Measurements from ENCODE around the gene NELFA.
A peak's percentile ranks its signal among the peaks of the same experiment; 100 is the strongest.

The NELFA gene

GRCh38 chr4:1961563-1961962 lies 47.2 kb downstream of the NELFA start:
- no peak for DNase-seq

DNA sequence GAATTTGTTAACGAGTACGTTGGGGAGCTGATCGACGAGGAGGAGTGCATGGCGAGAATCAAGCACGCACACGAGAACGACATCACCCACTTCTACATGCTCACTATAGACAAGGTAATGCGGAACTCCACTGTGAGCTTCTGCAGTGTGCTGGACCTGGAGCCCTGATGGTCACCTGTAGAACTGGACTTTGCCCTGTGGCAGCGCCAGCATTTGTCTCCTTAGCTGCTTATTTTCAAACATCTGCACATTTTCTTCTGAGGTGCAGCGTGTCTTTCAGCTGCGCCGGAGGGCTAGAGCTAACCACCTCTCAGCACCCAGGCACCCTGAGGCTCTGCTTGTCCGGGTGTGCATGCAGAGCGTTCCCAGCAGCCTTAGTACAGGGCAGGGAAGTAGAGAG lies 47.7 kb downstream of the NELFA start:
- no peak for DNase-seq

DNA sequence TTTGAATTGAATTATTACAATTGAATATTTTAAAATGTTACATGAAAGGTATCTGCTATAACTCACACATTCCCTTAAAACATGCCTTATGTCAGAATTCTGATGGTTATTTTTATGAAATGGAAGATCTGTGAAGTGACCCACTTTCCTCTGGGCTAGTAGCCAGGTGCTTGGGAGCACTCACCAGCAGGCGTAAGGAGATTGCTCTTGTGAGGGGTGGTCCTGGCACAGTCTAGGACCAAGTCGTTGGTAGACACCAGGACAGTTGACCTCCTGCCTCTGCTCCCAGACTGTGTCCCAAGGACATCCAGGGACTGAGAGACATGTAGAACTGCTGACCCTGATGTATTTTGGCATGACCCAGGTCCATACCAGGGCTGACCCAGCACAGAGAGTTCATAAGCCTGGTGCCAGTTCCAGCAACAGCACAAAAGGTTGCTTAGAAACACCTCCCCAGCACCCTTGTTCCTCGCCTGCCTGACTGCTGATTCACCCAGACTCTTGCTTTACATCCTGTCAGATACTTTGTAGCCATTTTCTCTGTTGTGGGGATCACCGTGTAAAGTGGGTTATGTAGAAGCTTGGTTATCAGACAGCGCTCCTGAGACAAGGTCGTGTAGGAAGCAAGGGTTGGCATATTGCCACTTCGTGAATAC lies 48.5 kb downstream of the NELFA start:
- DNase-seq = no peak

GRCh38 chr4:1959104-1959384 lies 49.7 kb downstream of the NELFA start:
- DNase-seq = no peak

- no peak for DNase-seq
Observed at GRCh38 chr4:1958276-1959103, 50.3 kb downstream of the NELFA start.

GRCh38 chr4:1956631-1957030 lies 52.1 kb downstream of the NELFA start:
- no peak for DNase-seq

DNA sequence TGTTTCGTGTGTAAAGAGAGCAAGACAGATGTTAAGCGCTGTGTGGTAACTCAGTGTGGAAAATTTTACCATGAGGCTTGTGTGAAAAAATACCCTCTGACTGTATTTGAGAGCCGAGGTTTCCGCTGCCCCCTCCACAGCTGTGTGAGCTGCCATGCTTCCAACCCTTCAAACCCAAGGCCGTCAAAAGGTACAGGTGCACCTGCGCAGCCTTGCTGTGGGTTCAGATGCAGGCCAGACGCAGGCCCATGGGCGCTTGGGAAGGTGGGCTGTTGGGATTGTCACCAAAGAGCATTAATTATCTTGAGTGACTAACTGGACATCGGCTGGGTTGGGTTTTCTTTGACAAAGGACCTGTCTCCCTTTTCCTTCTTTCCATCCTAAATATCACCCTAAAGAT lies 55.4 kb downstream of the NELFA start:
- no peak for DNase-seq

GRCh38 chr4:1952719-1953118 lies 56.1 kb downstream of the NELFA start:
- no peak for DNase-seq

GRCh38 chr4:1952058-1952700 lies 56.6 kb downstream of the NELFA start:
- DNase-seq = no peak

DNA sequence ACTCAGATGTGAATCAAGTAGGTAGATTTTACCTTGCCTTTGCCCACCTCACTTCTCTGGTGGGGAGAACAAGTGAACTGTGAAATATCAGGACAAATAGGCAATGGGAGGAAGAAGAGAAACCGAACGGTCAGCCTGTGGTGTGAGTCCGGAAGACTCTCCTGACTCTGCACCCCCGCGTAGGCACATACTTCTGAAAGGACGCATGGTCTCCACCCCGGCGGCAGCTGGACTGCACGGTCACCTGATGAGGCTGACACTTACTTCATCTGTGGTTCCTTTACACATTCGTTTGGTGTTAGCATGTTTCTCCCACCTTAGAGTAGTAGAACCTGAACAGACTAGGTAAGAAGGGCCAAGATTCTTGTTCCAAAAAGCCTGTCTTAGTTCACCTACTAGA lies 58.4 kb downstream of the NELFA start:
- DNase-seq = no peak

- DNase-seq = no peak
Observed at GRCh38 chr4:1948892-1949436, 59.8 kb downstream of the NELFA start.

- DNase-seq = no peak
Observed at GRCh38 chr4:1948232-1948631, 60.5 kb downstream of the NELFA start.

- DNase-seq = no peak
Observed at GRCh38 chr4:1945912-1946311, 62.9 kb downstream of the NELFA start.

DNA sequence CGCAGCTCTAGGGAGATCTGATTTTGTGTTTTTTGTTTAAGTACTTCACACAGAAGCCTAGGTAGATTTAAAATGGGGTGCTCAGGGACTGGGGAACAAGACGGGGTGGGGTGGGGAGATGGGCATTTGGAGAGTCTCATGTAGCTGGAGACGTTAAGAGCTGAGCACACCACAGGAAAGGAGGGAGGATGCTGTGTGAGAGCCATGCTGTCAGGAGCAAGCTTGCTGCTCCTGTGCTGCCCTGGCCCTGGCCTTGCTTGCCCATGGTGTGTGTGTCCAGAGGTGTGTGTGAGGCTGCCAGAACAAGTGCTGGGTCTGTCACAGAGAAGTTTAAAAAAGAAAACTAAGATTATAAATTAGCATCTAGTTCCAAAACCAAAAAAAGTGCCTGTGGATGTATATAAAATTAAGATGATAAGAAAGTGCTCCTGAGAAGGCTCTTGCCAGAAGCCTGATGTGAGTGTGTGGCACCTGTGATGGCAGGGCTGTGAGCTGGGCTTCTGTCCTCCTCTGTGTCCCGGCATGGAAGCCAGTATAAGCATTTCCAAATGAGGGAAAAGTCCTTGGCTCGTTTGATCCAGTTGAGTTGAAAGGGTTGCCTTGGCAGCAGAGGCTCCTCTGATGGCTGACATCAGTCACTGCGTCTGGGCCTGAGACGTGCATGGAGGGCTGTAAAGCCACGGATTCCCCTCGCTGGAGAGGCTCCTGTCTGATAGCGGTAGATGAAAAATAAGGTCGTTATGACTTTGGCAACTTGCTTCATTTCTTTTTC lies 63.5 kb downstream of the NELFA start:
- DNase-seq = no peak

DNA sequence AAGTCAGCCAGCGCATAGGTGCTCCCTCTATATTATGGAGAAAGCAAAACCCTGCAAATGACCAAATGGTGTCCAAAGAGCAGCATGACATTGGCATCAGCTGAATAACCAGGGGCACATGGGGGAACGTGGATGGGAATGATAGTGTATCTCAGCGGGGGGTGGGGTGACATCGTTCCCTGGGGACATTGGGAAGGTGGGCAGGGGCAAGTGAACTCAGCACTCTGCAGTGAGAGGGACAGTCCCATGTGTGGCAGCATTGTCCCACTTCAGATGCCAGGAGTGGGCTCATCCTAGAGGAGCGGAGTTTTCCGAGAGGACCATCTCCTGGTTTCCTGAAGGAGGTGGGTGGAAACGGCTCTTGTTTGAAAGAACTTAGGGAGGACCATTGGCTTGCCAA lies 64.8 kb downstream of the NELFA start:
- DNase-seq = no peak

GRCh38 chr4:1940566-1940965 lies 68.2 kb downstream of the NELFA start:
- no peak for DNase-seq

GRCh38 chr4:1939664-1940509 lies 68.9 kb downstream of the NELFA start:
- DNase-seq = peak; percentile 85

- DNase-seq = no peak
Observed at GRCh38 chr4:1938027-1938426, 70.7 kb downstream of the NELFA start.

- no peak for DNase-seq
Observed at GRCh38 chr4:1937550-1937949, 71.2 kb downstream of the NELFA start.

- DNase-seq = no peak
Observed at GRCh38 chr4:1933700-1934099, 75.1 kb downstream of the NELFA start.

GRCh38 chr4:1932736-1933135 lies 76.0 kb downstream of the NELFA start:
- no peak for DNase-seq
